Measurements from ENCODE around the gene CITED4.

- no peak for TF ChIP-seq POLR2A (IDR thresholded peaks at IDR 0.05; ENCODE audit: low read depth, low read length)
- no peak for TF ChIP-seq POLR2AphosphoS5 (IDR thresholded peaks at IDR 0.05; ENCODE audit: low read depth, low read length)
- no peak for TF ChIP-seq TAF1 (IDR thresholded peaks at IDR 0.05; ENCODE audit: borderline replicate concordance, low read depth, low read length)
Measured at GRCh38 chr1:40838045-40838979, 23.9 kb downstream of the CITED4 start.

Data from GM12892 (cell line).